Mesenchymal stem cell (in vitro differentiated cells and primary cell): ENCODE results near the gene BRSK1.

Experiments
- DNase-seq: peaks from one replicate; pipeline ENCODE4 v3.0.0-alpha.2; 2013
- H2AFZ ChIP-seq: one replicate; pipeline ENCODE4 v1.6.1; 2013; ENCODE audit warnings: low read depth, mild to moderate bottlenecking, control low read depth, inconsistent platforms, low read length, moderate library complexity
- H2AK5ac ChIP-seq: 2 replicates; pipeline ENCODE4 v1.6.1; 2013; ENCODE audit warnings: low read length, moderate library complexity, mild to moderate bottlenecking, inconsistent platforms; ENCODE audit not compliant: severe bottlenecking
- H2BK120ac ChIP-seq: one replicate; pipeline ENCODE4 v1.6.1; 2013; ENCODE audit warnings: low read depth, mild to moderate bottlenecking, inconsistent platforms, low read length, moderate library complexity
- H2BK12ac ChIP-seq, 2 experiments: one replicate each; pipeline ENCODE4 v1.6.1; 2013; ENCODE audit warnings: inconsistent platforms in 2 of 2, low read length in 2 of 2, mild to moderate bottlenecking in 2 of 2, moderate library complexity in 2 of 2, control low read depth in 1 of 2
- H2BK15ac ChIP-seq: one replicate; pipeline ENCODE4 v1.6.1; 2013; ENCODE audit warnings: mild to moderate bottlenecking, low read depth, inconsistent platforms; ENCODE audit not compliant: poor library complexity, severe bottlenecking
- H2BK5ac ChIP-seq: 2 replicates; pipeline ENCODE4 v1.6.1; 2013; ENCODE audit warnings: low read depth, mild to moderate bottlenecking, low read length, control low read depth, inconsistent platforms; ENCODE audit not compliant: poor library complexity, severe bottlenecking
- H3K14ac ChIP-seq, 2 experiments: one replicate each; pipeline ENCODE4 v1.6.1; 2013; ENCODE audit warnings: inconsistent platforms in 2 of 2, low read length in 2 of 2, control low read depth in 1 of 2, mild to moderate bottlenecking in 1 of 2, moderate library complexity in 1 of 2
- H3K18ac ChIP-seq, 2 experiments: one replicate each; pipeline ENCODE4 v1.6.1; 2013; ENCODE audit warnings: inconsistent platforms in 2 of 2, low read length in 2 of 2, control low read depth in 1 of 2, low read depth in 1 of 2, mild to moderate bottlenecking in 1 of 2
- H3K23ac ChIP-seq, 2 experiments: one replicate each; pipeline ENCODE4 v1.6.1; 2013; ENCODE audit warnings: inconsistent platforms in 2 of 2, low read length in 2 of 2, mild to moderate bottlenecking in 2 of 2, moderate library complexity in 2 of 2, control low read depth in 1 of 2
- H3K27ac ChIP-seq: 2 replicates; pipeline ENCODE4 v1.5.1; 2013; ENCODE audit warnings: mild to moderate bottlenecking, moderate library complexity, low read length, control low read depth, inconsistent platforms; ENCODE audit not compliant: poor library complexity, severe bottlenecking
- H3K27me3 ChIP-seq, 2 experiments: 2 replicates each; pipeline versions ENCODE4 v1.6.1 to v1.7.0; 2013; ENCODE audit warnings: low read length in 2 of 2, mild to moderate bottlenecking in 2 of 2, moderate library complexity in 2 of 2, control low read depth in 1 of 2, inconsistent platforms in 1 of 2; ENCODE audit not compliant: control insufficient read depth in 1 of 2, insufficient read depth in 1 of 2
- H3K36me3 ChIP-seq, 2 experiments: 2 replicates each; pipeline versions ENCODE4 v1.6.1 to v1.7.0; 2013; ENCODE audit warnings: low read length in 2 of 2, control low read depth in 1 of 2, inconsistent platforms in 1 of 2, low read depth in 1 of 2, mild to moderate bottlenecking in 1 of 2; ENCODE audit not compliant: insufficient read depth in 2 of 2, control insufficient read depth in 1 of 2
- H3K4ac ChIP-seq, 2 experiments: one replicate each; pipeline ENCODE4 v1.6.1; 2013; ENCODE audit warnings: inconsistent platforms in 2 of 2, low read length in 2 of 2, mild to moderate bottlenecking in 2 of 2, moderate library complexity in 2 of 2, control low read depth in 1 of 2, low read depth in 1 of 2
- H3K4me1 ChIP-seq: 2 replicates; pipeline ENCODE4 v1.6.1; 2013; ENCODE audit warnings: low read depth, low read length, control low read depth; ENCODE audit not compliant: control insufficient read depth, insufficient read depth
- H3K4me2 ChIP-seq: 2 replicates; pipeline ENCODE4 v1.6.1; 2013; ENCODE audit warnings: low read length, mild to moderate bottlenecking, inconsistent platforms; ENCODE audit not compliant: poor library complexity, severe bottlenecking
- H3K4me3 ChIP-seq, 2 experiments: 2 replicates each; pipeline versions ENCODE4 v1.5.1 to v1.7.0; 2013; ENCODE audit warnings: low read length in 2 of 2, mild to moderate bottlenecking in 2 of 2, control low read depth in 1 of 2, low read depth in 1 of 2; ENCODE audit not compliant: insufficient read depth in 1 of 2
- H3K79me1 ChIP-seq: replicated peaks from 2 replicates; pipeline ENCODE4 v1.6.1; 2013; ENCODE audit warnings: mild to moderate bottlenecking, control low read depth, low read length, inconsistent platforms; ENCODE audit not compliant: poor library complexity, severe bottlenecking
- H3K9ac ChIP-seq: 2 replicates; pipeline ENCODE4 v1.7.0; 2013; ENCODE audit warnings: mild to moderate bottlenecking, low read length, moderate library complexity
- H3K9me3 ChIP-seq: 2 replicates; pipeline ENCODE4 v1.7.0; 2013; ENCODE audit warnings: mild to moderate bottlenecking, low read length; ENCODE audit not compliant: control insufficient read depth
- H4K8ac ChIP-seq: one replicate; pipeline ENCODE4 v1.6.1; 2013; ENCODE audit warnings: inconsistent platforms, mild to moderate bottlenecking, low read length, moderate library complexity
- H4K91ac ChIP-seq: one replicate; pipeline ENCODE4 v1.6.1; 2013; ENCODE audit warnings: mild to moderate bottlenecking, low read length, inconsistent platforms
- WGBS: methylation state at CpG from one replicate; pipeline ENCODE4 v1.1.7; 2013; ENCODE audit warnings: mixed read lengths; 5-methylcytosine and 5-hydroxymethylcytosine counted together

The BRSK1 gene

DNA sequence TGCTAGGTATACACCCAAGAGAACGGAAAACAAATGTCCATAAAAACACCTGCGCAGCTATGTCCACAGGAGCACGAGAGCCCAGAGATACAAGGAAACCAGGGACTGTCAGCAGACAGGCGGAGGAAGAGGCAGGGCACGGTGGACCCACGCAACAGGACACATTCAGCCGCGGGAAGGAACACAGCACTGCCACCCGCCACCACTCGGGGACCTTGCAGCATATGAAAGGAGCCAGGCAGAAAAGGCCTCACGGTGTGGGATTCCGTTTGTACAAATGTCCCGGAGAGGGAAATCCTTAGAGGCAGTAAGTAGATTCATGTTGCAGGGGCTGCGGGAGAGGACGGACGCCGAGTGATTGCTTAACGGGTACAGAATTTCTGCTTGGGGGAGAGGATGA lies 11.7 kb upstream of the BRSK1 start:
- H3K14ac ChIP-seq, result no peak overlapping the region
- H3K4me2 ChIP-seq, result no peak overlapping the region
- no peak for DNase-seq
- no peak overlapping the region for H3K4me3 ChIP-seq
- no peak overlapping the region for H4K91ac ChIP-seq
- H2BK15ac ChIP-seq, result no peak overlapping the region
- H3K79me1 ChIP-seq, result peaks cover 37% of the 10 kb centered on the region
- no peak overlapping the region for H3K18ac ChIP-seq
- no peak overlapping the region for H3K27ac ChIP-seq
- H2BK12ac ChIP-seq, result no peak overlapping the region
- peaks cover 2% of the 10 kb centered on the region for H3K4me1 ChIP-seq
- H2AFZ ChIP-seq, result no peak overlapping the region
- no peak overlapping the region for H2AK5ac ChIP-seq
- H2BK120ac ChIP-seq, result no peak overlapping the region
- no peaks in the 10 kb centered on the region for H3K9me3 ChIP-seq
- peaks cover 43 to 55% of the 10 kb centered on the region in 2 experiments for H3K36me3 ChIP-seq
- no peak overlapping the region for H2BK5ac ChIP-seq
- 95% methylated on average over 18 of the region's 18 CpGs for WGBS
- H3K23ac ChIP-seq, result no peak overlapping the region
- no peaks in the 10 kb centered on the region for H3K27me3 ChIP-seq
- no peak overlapping the region for H4K8ac ChIP-seq
- no peak overlapping the region for H3K4ac ChIP-seq
- no peak overlapping the region for H3K9ac ChIP-seq

DNA sequence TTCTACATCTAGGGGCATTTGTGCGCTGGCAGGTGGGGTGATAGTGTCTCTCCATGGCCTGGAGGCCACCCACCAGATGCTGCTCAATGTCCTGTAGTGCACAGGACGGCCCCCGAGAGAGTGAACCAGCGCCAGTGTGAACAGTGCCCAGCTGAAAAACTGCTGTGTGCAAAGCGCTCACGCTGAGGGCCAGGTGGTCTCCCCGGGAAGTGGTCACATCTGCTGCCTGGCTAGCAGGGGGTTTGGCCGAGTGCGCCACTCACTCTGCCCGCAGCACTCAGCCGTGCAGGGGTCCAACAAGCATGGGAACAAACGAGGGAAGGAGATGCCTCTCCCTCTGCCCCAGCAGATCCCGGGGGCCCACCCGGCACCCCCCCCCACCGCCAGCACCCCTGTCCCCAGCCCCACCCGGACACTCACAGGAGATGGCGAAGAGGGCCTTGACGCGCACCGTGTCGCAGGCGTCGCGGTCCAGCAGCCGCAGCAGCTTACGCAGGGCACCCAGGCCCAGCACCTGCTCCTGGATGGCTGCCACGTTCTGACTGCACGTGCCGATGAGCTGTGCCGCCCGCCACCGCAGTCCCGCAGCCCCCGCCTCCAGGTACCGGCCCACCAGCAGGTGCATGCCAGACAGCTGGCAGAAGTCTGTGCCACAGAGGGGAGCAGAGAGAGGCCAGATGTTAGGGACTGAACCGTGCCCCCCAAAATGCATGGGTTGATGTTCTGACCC lies 9.7 kb upstream of the BRSK1 start:
- DNase-seq, result no peak
- no peak overlapping the region for H2AK5ac ChIP-seq
- peaks cover 47 to 59% of the 10 kb centered on the region in 2 experiments for H3K36me3 ChIP-seq

GRCh38 chr19:55275851-55276719 lies 7.7 kb upstream of the BRSK1 start:
- WGBS, result 96% methylated on average over 17 of the region's 17 CpGs
- Histone ChIP-seq H2BK15ac (no peak overlapping the region), H2AK5ac (no peak overlapping the region), H3K4ac (no peak overlapping the region), H4K8ac (no peak overlapping the region), H3K9me3 (no peaks in the 10 kb centered on the region), H2BK120ac (no peak overlapping the region), H2BK12ac (no peak overlapping the region), H3K36me3 (peaks cover 44 to 47% of the 10 kb centered on the region in 2 experiments), H3K9ac (no peak overlapping the region), H3K4me2 (no peak overlapping the region), H3K79me1 (peaks cover 27% of the 10 kb centered on the region), H2AFZ (no peak overlapping the region), H3K18ac (no peak overlapping the region), H3K27ac (no peak overlapping the region), H4K91ac (no peak overlapping the region), H3K4me3 (no peak overlapping the region), H2BK5ac (no peak overlapping the region), H3K4me1 (peaks cover 12% of the 10 kb centered on the region), H3K27me3 (no peaks in the 10 kb centered on the region), H3K23ac (no peak overlapping the region), H3K14ac (no peak overlapping the region)
- DNase-seq, result no peak

More for the DNA sequence above, 9.7 kb upstream of the BRSK1 start:
- H2BK15ac ChIP-seq, result no peak overlapping the region
- H3K9me3 ChIP-seq, result no peaks in the 10 kb centered on the region
- peaks cover 35% of the 10 kb centered on the region for H3K79me1 ChIP-seq
- no peak overlapping the region for H3K27ac ChIP-seq
- H3K4ac ChIP-seq, result no peak overlapping the region
- no peak overlapping the region for H3K9ac ChIP-seq
- no peak overlapping the region for H2BK120ac ChIP-seq
- 96% methylated on average over 33 of the region's 36 CpGs for WGBS
- no peak overlapping the region for H3K4me2 ChIP-seq
- no peak overlapping the region for H3K14ac ChIP-seq
- no peak overlapping the region for H3K23ac ChIP-seq
- no peak overlapping the region for H4K8ac ChIP-seq
- H3K4me3 ChIP-seq, result no peak overlapping the region
- no peak overlapping the region for H3K18ac ChIP-seq
- no peak overlapping the region for H2BK5ac ChIP-seq
- no peaks in the 10 kb centered on the region for H3K27me3 ChIP-seq
- no peak overlapping the region for H4K91ac ChIP-seq
- no peak overlapping the region for H2AFZ ChIP-seq
- H3K4me1 ChIP-seq, result peaks cover 3% of the 10 kb centered on the region
- no peak overlapping the region for H2BK12ac ChIP-seq

- Histone ChIP-seq H3K4me3 (no peak overlapping the region), H2AK5ac (no peak overlapping the region), H3K18ac (no peak overlapping the region), H2BK120ac (no peak overlapping the region), H2AFZ (no peak overlapping the region), H3K4me1 (peaks cover 12% of the 10 kb centered on the region), H3K36me3 (peaks cover 40 to 41% of the 10 kb centered on the region in 2 experiments), H3K9me3 (no peaks in the 10 kb centered on the region), H3K27ac (no peak overlapping the region), H2BK15ac (no peak overlapping the region), H2BK12ac (no peak overlapping the region), H3K23ac (no peak overlapping the region), H3K9ac (no peak overlapping the region), H4K8ac (no peak overlapping the region), H3K14ac (no peak overlapping the region), H3K4me2 (no peak overlapping the region), H3K79me1 (peaks cover 27% of the 10 kb centered on the region), H3K4ac (no peak overlapping the region), H4K91ac (no peak overlapping the region), H3K27me3 (no peaks in the 10 kb centered on the region), H2BK5ac (no peak overlapping the region)
- DNase-seq, result no peak
- WGBS, result 96% methylated on average over 13 of the region's 15 CpGs
Measured at GRCh38 chr19:55276720-55277430, 6.9 kb upstream of the BRSK1 start.
